Activated T-cell treated with anti-CD3 and anti-CD28 coated beads, Interleukin-2, amount 50 U/mL, for 24 hours (primary cell): ENCODE data around the gene ZNF500.
"Not testable (repeated sequence)": the region's sequence is repeated elsewhere in the genome, so short reads cannot be mapped to it uniquely, and the experiment has no call there.

Experiments
- DNase-seq: peaks from one replicate; pipeline ENCODE4 v3.0.0-alpha.2; 2020
- H3K27ac Mint-ChIP-seq: 2 replicates; pipeline ENCODE4 v1.8.0; 2020; ENCODE audit warnings: mild to moderate bottlenecking, mixed read lengths
- H3K27me3 Mint-ChIP-seq: 2 replicates; pipeline ENCODE4 v1.8.0; 2020; ENCODE audit warnings: mixed read lengths
- H3K36me3 Mint-ChIP-seq: 2 replicates; pipeline ENCODE4 v1.8.0; 2020; ENCODE audit warnings: low read depth, mixed read lengths
- H3K4me1 Mint-ChIP-seq: 2 replicates; pipeline ENCODE4 v1.8.0; 2020; ENCODE audit warnings: low read depth, mixed read lengths
- H3K4me3 Mint-ChIP-seq: 2 replicates; pipeline ENCODE4 v1.8.0; 2020; ENCODE audit warnings: mild to moderate bottlenecking, moderate library complexity, mixed read lengths
- H3K9me3 Mint-ChIP-seq: 2 replicates; pipeline ENCODE4 v1.8.0; 2020; ENCODE audit warnings: mixed read lengths

The ZNF500 gene

DNA sequence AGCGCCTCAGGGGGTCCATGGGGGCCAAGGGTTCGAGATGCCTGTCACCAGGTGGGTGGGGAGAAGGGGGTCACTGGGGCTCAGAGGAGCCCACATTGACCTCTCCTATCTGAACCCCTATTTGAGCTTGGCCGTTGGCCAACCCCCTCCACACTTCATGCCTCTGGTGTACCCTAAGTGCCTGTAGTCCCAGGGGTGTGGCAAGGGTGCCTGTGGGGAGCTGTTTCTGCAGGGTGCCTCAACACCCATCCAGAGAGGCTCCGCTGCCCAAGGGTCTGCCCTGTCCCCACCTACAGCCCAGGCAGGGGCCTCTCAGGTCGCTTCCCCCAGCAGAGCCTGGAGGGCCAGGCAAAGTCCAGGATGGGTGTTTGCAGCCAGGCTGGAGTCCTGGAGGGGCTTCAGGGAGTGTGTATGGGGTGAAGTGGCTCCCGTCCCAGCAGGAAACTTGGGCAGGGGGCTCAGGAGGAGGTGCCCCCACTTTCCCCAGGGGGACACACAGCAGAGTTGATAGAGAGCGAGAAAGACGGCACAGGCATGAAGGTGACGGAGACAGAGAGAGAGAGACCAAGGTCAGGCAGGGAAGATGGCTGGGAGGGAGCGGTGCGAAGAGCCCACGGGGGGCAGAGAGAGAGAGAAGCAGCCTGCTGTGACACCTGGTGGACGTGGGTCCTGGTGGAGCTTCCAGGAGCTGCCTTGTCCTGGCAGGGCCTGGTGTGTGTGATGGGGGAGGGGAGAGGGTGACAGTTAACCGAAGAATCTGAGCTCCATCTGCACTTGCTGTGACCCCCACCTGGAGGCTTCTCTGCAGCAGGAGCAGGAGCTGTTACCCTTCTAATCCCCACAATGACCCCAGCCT is 20.9 kb upstream of the ZNF500 start, which contains the start of gene SEPTIN12:
SEPTIN12 (minus strand) TSS at position 719 of the 856 bp plus-strand sequence; CDS start at position 19, 700 bp downstream.
- no peaks in the 10 kb centered on the region for H3K9me3 Mint-ChIP-seq
- H3K4me1 Mint-ChIP-seq = no peaks in the 10 kb centered on the region
- no peaks in the 10 kb centered on the region for H3K27me3 Mint-ChIP-seq
- no peaks in the 10 kb centered on the region for H3K36me3 Mint-ChIP-seq
- DNase-seq = no peak
- no peak within 1 kb of the TSS for H3K4me3 Mint-ChIP-seq
- no peak within 1 kb of the TSS for H3K27ac Mint-ChIP-seq

DNA sequence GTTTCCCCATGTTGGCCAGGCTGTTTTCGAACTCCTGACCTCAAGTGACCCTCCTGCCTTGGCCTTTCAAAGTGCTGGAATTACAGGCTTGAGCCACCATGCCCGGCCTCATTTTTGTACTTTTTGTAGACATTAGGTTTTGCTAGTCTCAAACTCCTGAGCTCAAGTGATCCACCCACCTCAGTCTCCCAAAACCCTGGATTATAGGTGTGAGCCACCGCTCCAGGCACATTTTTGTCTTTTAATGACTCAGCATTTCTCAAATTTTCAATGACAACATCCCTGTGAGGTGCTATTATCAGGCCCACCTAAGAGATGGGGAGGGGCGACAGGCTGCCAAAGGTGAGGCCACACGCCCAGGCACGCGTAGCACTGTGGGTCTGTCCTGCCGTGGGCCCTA is 20.1 kb upstream of the ZNF500 start:
- H3K36me3 Mint-ChIP-seq = no peaks in the 10 kb centered on the region
- no peaks in the 10 kb centered on the region for H3K9me3 Mint-ChIP-seq
- H3K27me3 Mint-ChIP-seq = no peaks in the 10 kb centered on the region
- DNase-seq = no peak
- H3K4me3 Mint-ChIP-seq = no peak overlapping the region
- H3K27ac Mint-ChIP-seq = no peak overlapping the region
- no peaks in the 10 kb centered on the region for H3K4me1 Mint-ChIP-seq

DNA sequence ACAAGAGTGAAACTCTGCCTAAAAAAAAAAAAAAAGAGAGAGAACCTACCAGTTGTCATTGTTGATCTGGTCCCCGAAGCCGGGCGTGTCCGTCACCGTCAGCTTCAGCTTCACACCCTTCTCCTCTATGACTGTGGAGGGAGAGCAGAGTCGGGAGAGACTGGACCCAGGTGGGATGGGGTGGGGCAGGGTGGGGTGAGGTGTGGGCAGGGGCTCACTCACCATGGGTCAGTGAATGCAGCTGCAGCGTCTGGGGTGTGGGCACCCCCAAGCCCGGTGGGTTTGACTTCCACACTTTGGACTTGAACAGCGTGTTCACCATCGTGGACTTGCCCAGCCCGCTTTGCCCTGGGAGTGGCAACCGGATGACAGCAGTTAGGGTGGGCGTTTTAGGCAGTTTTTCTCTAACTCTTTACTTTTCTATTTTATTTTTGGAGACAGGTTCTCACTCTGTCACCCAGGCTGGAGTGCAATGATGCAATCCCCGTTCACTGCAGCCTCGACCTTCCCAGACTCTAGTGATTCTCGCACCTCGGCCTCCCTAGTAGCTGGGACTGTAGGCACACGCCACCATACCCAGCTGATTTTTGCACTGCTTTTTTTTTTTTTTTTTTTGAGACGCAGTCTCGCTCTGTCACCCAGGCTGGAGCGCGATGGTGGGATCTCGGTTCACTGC is 18.9 kb upstream of the ZNF500 start:
- DNase-seq = no peak
- H3K4me3 Mint-ChIP-seq = no peak overlapping the region
- no peaks in the 10 kb centered on the region for H3K4me1 Mint-ChIP-seq
- no peaks in the 10 kb centered on the region for H3K27me3 Mint-ChIP-seq
- H3K27ac Mint-ChIP-seq = no peak overlapping the region
- no peaks in the 10 kb centered on the region for H3K36me3 Mint-ChIP-seq
- no peaks in the 10 kb centered on the region for H3K9me3 Mint-ChIP-seq

DNA sequence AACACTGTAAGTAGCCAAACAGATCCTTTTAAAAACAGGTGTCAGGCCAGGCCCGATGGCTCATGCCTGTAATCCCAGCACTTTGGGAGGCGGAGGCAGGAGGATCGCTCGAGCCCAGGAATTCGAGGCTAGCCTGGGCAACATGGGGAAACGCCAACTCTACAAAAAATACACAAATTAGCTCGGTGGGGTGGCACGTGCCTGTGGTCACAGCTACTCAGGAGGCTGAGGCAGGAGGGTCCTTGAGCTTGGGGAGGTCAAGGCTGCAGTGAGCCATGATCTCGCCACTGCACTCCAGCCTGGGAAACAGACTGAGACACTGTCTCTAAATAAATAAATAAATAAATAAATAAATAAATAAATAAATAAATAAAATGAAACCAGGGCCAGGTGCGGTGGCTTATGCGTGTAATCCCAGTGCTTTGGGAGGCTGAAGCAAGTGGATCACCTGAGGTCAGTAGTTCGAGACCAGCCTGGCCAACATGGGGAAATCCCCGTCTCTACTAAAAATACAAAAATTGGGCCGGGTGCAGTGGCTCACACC is 17.6 kb upstream of the ZNF500 start:
- H3K36me3 Mint-ChIP-seq, DNase-seq, H3K4me3 Mint-ChIP-seq, H3K27me3 Mint-ChIP-seq, H3K4me1 Mint-ChIP-seq, H3K27ac Mint-ChIP-seq, H3K9me3 Mint-ChIP-seq: not testable (repeated sequence)

DNA sequence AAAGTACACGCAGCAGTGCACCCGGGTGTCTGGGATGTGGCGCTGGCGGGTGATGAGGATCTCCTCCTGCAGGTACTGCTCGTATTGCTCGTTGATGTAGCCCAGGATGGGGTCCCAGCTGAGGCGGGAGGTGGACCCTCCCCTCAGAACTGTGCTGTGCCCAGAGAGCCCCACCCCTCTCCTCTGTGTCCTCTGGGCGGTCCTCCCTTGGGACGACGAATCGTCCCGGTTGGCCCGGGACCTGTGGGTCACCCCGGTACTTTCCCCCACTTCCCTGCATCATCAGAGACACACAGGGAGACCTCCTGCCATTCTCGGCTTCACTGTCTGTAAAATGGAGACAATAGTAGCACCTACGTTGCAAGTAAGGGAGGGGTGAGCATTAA is 17.0 kb upstream of the ZNF500 start:
- H3K36me3 Mint-ChIP-seq = no peaks in the 10 kb centered on the region
- H3K4me3 Mint-ChIP-seq = no peak overlapping the region
- no peak for DNase-seq
- H3K27me3 Mint-ChIP-seq = no peaks in the 10 kb centered on the region
- H3K9me3 Mint-ChIP-seq = no peaks in the 10 kb centered on the region
- no peaks in the 10 kb centered on the region for H3K4me1 Mint-ChIP-seq
- no peak overlapping the region for H3K27ac Mint-ChIP-seq

DNA sequence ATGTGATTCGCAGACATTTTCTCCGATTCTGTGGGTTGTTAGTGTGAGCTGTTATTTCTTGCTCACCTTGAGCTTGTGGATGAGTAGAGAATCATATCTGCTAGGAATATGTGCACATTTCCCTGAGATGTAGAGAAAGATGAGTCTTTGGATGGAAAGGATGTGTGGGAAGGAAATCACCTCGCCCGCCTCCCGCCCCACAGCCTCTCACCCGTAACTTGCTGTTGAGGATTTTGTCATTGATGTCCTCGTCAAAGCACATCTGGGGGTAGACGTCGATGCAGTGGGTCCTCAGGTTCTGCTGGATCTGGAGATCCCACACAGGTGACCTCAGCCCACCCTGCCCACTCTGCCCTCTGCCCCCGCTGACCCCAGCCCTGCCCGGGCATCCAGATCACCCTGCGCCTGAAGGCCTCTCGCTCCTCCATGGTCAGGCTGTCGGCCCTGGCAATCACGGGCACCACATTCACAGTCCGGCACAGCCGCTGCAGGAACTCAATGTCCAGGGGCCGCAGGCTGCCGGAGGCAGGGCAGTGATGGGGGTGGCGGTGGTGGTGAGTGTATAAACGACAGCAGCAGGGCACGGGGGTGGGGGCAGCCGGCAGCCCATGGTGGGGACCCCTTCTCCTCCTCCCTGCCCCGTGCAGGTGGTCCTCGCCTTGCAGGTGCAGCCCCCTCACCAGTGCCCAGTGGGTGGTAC is 16.4 kb upstream of the ZNF500 start:
- Mint-ChIP-seq H3K4me3 (no peak overlapping the region), H3K36me3 (no peaks in the 10 kb centered on the region), H3K9me3 (no peaks in the 10 kb centered on the region), H3K4me1 (no peaks in the 10 kb centered on the region), H3K27me3 (no peaks in the 10 kb centered on the region), H3K27ac (no peak overlapping the region)
- no peak for DNase-seq

DNA sequence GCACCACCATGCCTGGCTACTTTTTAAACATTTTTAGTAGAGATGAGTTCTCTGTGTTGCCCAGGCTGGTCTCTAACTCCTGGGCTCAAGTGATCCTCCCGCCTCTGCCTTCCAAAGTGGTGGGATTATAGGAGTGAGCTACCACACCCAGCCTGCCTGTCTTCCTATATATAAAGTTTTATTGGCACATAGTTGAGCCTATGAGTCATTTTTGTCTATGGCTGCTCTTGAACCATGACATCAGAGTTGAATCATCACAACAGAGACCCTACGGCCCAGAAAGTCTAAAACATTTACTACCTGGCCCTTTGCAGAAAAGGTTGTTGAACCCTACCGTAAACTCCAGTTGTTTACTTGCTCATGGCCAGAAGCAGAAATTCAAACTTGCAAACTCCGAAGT is 13.3 kb upstream of the ZNF500 start:
- Mint-ChIP-seq H3K36me3 (no peaks in the 10 kb centered on the region), H3K27me3 (no peaks in the 10 kb centered on the region), H3K27ac (no peak overlapping the region), H3K4me3 (no peak overlapping the region), H3K9me3 (no peaks in the 10 kb centered on the region), H3K4me1 (no peaks in the 10 kb centered on the region)
- DNase-seq = no peak

DNA sequence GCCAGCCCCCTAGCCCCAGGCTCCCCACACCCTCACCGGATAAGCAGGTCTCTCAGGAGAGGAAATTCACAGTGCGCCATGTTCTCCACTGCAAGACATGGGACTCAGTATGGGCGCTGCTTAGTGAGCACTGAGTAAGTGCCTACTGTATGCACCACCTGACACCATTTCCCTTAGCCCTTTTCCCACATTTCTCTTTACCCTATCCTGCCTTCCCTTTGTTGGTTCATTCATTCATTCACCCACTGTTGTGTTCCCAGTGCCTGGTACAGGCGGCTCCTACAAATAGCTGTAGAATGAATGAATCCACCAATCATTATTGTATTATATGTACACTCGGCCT is 11.1 kb upstream of the ZNF500 start:
- Mint-ChIP-seq H3K27ac (no peak overlapping the region), H3K9me3 (no peaks in the 10 kb centered on the region), H3K4me1 (no peaks in the 10 kb centered on the region), H3K27me3 (no peaks in the 10 kb centered on the region), H3K36me3 (no peaks in the 10 kb centered on the region), H3K4me3 (no peak overlapping the region)
- DNase-seq = no peak

DNA sequence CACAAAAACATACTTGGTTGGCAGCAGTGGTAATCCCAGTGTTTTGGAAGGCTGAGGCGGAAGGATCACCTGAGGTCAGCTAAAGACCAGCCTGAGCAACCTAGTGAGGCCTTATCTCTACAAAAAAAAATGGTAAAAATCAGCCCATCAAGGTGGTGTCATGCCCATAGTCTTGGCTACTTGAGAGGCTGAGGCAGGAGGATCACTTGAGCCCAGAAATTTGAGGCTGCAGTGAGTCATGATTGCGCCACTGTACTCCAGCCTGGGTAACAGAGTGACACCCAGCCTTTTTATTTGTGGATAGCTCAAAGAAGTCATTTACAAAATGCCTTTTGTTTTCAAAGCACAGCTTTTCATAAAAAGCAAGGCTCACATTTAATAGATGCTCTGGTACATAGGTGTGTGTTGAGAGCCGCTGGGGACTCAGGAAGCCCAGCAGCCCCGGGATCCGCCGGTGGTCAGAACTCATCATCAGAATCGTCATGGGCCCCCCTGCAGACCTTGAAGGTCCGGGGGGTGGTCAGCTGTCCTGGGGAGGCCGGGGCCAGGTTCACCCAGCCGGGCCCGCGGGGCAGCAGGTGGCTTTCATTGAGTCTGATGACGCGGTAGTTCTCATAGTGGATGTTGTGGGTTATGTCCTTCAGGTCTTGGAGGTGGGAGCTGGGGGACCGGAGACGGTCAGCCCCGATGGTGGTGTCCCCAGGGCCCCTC is 10.5 kb upstream of the ZNF500 start:
- Mint-ChIP-seq H3K4me3 (no peak overlapping the region), H3K4me1 (no peaks in the 10 kb centered on the region), H3K36me3 (no peaks in the 10 kb centered on the region), H3K27me3 (no peaks in the 10 kb centered on the region), H3K27ac (no peak overlapping the region), H3K9me3 (no peaks in the 10 kb centered on the region)
- DNase-seq = no peak

DNA sequence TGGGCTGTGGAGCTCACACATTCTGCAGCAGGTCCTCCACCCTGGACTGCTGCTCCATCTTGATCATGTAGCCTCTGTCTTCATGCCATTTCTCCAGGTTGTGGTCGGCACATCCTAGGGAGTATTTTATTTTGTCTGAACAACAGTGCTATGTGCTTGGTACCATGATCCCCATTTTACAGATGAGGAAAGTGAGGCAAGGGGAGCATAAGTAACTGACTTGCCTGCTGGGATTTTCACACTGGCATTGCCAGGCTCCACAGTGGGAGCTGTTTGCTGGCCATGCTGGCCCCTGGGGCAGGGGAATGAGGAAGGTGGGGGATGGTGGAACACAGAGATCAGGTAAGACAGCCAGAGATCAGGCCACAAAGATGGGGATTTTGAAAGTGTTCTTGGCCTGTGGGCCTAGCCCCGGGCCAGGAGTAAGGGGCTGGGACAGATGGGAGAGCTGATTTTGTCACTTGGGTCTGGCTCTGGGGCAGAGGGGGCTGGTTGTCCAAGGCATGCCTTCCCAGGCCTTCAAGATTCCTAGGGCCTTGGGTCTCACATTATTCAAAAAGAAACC is 9.3 kb upstream of the ZNF500 start:
- Mint-ChIP-seq H3K4me3 (no peak overlapping the region), H3K27ac (no peak overlapping the region), H3K4me1 (no peaks in the 10 kb centered on the region), H3K27me3 (no peaks in the 10 kb centered on the region), H3K9me3 (no peaks in the 10 kb centered on the region), H3K36me3 (no peaks in the 10 kb centered on the region)
- no peak for DNase-seq

DNA sequence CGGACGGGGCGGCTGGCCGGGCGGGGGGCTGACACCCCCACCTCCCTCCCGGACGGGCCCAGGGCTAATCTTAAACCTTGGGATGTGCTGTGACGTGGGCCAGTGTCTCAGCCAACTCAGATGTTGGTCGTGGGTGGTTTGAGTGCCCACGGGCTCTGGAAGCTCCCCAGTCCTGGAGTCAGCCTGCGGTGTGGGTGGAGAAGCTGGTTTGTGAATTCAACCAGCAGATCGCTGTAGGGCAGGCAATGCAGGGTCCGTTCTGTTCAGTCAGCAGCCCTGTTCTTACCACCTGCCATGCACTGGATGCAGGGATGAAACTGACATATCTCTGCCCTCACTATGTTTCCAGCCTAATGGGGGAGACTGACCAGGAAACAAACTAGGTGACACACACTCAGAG is 8.0 kb upstream of the ZNF500 start:
- Mint-ChIP-seq H3K27me3 (no peaks in the 10 kb centered on the region), H3K36me3 (no peaks in the 10 kb centered on the region), H3K9me3 (no peaks in the 10 kb centered on the region), H3K4me1 (no peaks in the 10 kb centered on the region), H3K4me3 (no peak overlapping the region), H3K27ac (no peak overlapping the region)
- no peak for DNase-seq

DNA sequence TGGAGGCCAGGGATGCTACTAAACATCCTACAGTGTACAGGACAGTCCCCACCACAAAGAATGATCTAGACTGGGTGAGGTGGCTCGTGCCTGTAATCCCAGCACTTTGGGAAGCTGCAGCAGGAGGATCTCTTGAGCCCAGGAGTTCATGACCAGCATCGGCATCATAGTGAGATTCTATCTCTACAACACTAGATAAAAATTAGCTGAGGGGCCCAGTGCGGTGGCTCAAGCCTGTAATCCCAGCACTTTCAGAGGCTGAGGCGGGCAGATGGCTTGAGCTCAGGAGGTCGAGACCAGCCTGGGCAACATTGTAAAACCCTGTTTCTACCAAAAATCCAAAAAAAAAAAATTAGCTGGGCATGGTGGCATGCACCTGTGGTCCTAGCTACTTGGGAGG is 5.4 kb upstream of the ZNF500 start:
- Mint-ChIP-seq H3K4me1 (peaks cover 11% of the 10 kb centered on the region), H3K4me3 (no peak overlapping the region), H3K9me3 (no peaks in the 10 kb centered on the region), H3K27ac (no peak overlapping the region), H3K27me3 (no peaks in the 10 kb centered on the region), H3K36me3 (no peaks in the 10 kb centered on the region)
- DNase-seq = no peak

DNA sequence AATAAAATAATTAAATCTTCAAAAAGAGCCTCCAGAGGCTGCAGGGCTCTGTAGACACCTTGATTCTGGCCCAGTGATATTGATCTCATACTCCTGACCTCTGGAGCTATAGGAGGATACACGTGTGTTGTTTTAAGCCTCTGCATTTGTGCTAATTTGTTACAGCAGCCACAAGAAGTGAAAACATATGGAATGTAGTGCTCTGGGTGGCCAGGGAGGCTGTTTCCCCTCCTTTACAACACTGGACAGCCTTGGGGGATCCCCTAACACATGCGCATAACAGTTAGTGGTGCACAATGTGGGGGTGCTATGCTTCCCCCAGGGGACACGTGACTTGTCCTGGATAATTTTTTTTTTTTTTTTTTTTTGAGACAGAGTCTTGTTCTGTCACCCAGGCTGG is 4.7 kb upstream of the ZNF500 start:
- no peak for DNase-seq
- H3K9me3 Mint-ChIP-seq = no peaks in the 10 kb centered on the region
- H3K36me3 Mint-ChIP-seq = no peaks in the 10 kb centered on the region
- H3K4me1 Mint-ChIP-seq = peaks cover 14% of the 10 kb centered on the region
- no peaks in the 10 kb centered on the region for H3K27me3 Mint-ChIP-seq
- H3K4me3 Mint-ChIP-seq = no peak overlapping the region
- no peak overlapping the region for H3K27ac Mint-ChIP-seq

DNA sequence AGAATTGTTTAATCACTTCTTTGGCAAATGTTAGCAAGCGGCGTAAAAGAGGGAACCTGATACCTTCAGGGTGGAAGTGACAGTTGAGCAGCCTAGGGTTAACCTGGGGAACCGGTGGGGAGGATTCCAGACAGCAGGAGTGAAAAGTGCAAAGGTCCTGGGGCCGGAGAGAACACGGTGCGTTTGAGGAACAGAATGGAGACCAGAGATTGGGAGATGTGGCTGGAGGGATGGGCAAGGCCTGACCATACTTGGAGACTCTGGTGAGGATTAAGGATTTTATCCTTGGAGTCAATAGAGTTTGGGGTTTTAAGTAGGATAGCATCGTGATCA is 2.3 kb upstream of the ZNF500 start:
- Mint-ChIP-seq H3K27ac (no peak overlapping the region), H3K4me3 (no peak overlapping the region), H3K4me1 (peaks cover 29% of the 10 kb centered on the region), H3K27me3 (no peaks in the 10 kb centered on the region), H3K36me3 (peaks cover 13% of the 10 kb centered on the region), H3K9me3 (no peaks in the 10 kb centered on the region)
- DNase-seq = no peak
